ENCODE measurements around the gene LRRC59. TPM values are rescaled to one million over a fixed set of nuclear protein-coding genes. Genes with fewer than 3 reads are reported as not detected.
A peak's percentile ranks its signal among the peaks of the same experiment; 100 is the strongest.

The LRRC59 gene
- polyA plus RNA-seq, 1 donor from 2014 or later: 67.2 TPM

DNA sequence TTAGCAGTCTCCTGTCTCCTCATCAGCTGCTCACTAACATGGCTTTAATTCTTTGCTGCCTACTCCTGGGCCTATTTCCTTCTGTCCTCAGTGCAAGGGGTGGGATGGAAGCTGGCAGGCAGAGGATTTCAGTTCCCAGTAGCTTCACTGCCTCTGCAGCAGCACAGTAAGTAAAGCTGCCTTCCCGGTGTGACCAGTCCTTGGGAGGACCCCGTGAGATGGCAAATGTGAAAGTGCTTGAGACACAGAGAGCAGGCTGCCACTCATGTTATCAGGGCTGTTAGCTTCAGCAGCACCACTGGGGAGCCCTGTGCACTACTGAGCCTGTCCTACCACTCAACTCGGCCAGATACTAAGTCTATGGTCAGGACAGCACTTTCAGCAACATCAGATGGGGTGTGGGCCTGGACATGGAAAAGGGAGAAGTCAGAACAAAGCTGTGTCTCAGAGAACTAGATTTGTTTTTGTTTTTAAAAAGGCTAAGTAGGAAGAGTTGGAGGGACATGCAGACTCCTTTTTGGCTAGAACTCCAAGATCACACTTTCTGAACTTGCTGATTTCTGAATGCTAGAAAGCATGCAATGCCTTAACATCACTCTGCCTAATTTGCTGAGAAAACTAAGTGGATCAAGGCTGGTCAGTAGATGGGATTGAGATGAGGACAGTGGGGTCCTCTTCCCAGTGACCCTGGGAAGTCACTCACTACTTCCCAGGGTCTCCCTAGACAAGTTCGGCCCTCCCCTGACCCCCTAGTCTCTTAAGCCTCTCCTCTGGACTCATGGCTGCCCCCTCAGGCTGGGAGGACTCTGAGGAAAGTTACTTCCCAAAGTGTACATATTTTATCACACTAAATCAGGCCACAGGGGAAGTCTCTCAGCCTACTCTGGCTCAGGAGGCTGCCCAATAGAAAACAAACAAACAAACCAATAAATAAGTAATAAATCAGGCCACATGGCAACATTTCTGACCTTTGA, 29.8 kb upstream of the LRRC59 start:
- no peak overlapping the region for H2AFZ ChIP-seq (ENCODE audit: low read depth, low read length)

DNA sequence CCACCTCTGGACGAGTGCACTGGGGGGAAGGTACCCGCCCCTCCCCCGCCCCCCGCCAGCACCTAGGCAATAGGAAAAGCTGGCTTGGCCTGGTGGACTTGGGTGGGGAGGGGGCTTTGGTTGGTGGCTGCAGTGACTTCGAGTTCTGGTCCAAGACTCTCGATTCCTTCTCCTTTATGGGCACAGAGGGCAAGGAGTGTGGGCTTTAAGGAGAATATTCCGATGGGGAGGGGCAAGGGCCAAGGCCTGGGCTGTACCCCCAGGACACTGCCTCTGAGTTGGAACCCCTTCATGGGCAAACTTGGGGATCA, 29.1 kb upstream of the LRRC59 start:
- Histone ChIP-seq H3K36me3 (ENCODE audit: insufficient read depth, low read length) (no peaks in the 10 kb centered on the region), H4K20me1 (ENCODE audit: insufficient read depth) (no peaks in the 10 kb centered on the region), H3K27me3 (ENCODE audit: insufficient read depth, low read depth, low read length) (peaks cover 7% of the 10 kb centered on the region), H3K9me2 (ENCODE audit: insufficient read depth, low read length) (no peaks in the 10 kb centered on the region), H3K4me2 (ENCODE audit: low read length) (no peak overlapping the region), H2AFZ (ENCODE audit: low read depth, low read length) (no peak overlapping the region), H3K9me3 (ENCODE audit: low read length) (no peaks in the 10 kb centered on the region), H3K27ac (ENCODE audit: low read length) (no peak overlapping the region), H3F3A (ENCODE audit: insufficient read depth, low read length, poor library complexity, severe bottlenecking) (no peaks in the 10 kb centered on the region), H3K4me3 (ENCODE audit: low read length) (peak overlapping the region; percentile 35), H3K79me2 (replicated peaks; ENCODE audit: insufficient read depth, low read length) (no peaks in the 10 kb centered on the region), H3K9ac (ENCODE audit: low read length) (no peak overlapping the region)
- TF ChIP-seq SMC3 (conservative IDR thresholded peaks at IDR 0.05; ENCODE audit: poor library complexity) (no peak), POLR2AphosphoS5 (IDR thresholded peaks at IDR 0.05) (no peak), CTCF (IDR thresholded peaks at IDR 0.05; ENCODE audit: poor library complexity, severe bottlenecking) (no peak), EP300 (conservative IDR thresholded peaks at IDR 0.05; ENCODE audit: poor library complexity, severe bottlenecking) (no peak), RAD21 (conservative IDR thresholded peaks at IDR 0.05) (no peak)

More for the DNA sequence above, 29.8 kb upstream of the LRRC59 start:
- H3K27ac ChIP-seq (ENCODE audit: low read length): no peak overlapping the region
- H3K4me3 ChIP-seq (ENCODE audit: low read length): no peak overlapping the region
- H3K9ac ChIP-seq (ENCODE audit: low read length): no peak overlapping the region
- no peaks in the 10 kb centered on the region for H4K20me1 ChIP-seq (ENCODE audit: insufficient read depth)
- no peaks in the 10 kb centered on the region for H3K9me3 ChIP-seq (ENCODE audit: low read length)
- no peaks in the 10 kb centered on the region for H3F3A ChIP-seq (ENCODE audit: insufficient read depth, low read length, poor library complexity, severe bottlenecking)
- H3K27me3 ChIP-seq (ENCODE audit: insufficient read depth, low read depth, low read length): peaks cover 7% of the 10 kb centered on the region
- no peaks in the 10 kb centered on the region for H3K36me3 ChIP-seq (ENCODE audit: insufficient read depth, low read length)
- no peaks in the 10 kb centered on the region for H3K9me2 ChIP-seq (ENCODE audit: insufficient read depth, low read length)
- no peak overlapping the region for H3K4me2 ChIP-seq (ENCODE audit: low read length)
- TF ChIP-seq SMC3 (conservative IDR thresholded peaks at IDR 0.05; ENCODE audit: poor library complexity) (no peak), CTCF (IDR thresholded peaks at IDR 0.05; ENCODE audit: poor library complexity, severe bottlenecking) (no peak), RAD21 (conservative IDR thresholded peaks at IDR 0.05) (no peak), POLR2AphosphoS5 (IDR thresholded peaks at IDR 0.05) (no peak), MXI1 (conservative IDR thresholded peaks at IDR 0.05; ENCODE audit: poor library complexity, severe bottlenecking) (no peak), TAF1 (IDR thresholded peaks at IDR 0.05; ENCODE audit: low read depth) (no peak), EP300 (conservative IDR thresholded peaks at IDR 0.05; ENCODE audit: poor library complexity, severe bottlenecking) (no peak), EZH2 (IDR thresholded peaks at IDR 0.05; ENCODE audit: borderline replicate concordance, insufficient read depth, low read length, poor library complexity, severe bottlenecking) (no peak)
- TF ChIP-seq, protein P1, sequence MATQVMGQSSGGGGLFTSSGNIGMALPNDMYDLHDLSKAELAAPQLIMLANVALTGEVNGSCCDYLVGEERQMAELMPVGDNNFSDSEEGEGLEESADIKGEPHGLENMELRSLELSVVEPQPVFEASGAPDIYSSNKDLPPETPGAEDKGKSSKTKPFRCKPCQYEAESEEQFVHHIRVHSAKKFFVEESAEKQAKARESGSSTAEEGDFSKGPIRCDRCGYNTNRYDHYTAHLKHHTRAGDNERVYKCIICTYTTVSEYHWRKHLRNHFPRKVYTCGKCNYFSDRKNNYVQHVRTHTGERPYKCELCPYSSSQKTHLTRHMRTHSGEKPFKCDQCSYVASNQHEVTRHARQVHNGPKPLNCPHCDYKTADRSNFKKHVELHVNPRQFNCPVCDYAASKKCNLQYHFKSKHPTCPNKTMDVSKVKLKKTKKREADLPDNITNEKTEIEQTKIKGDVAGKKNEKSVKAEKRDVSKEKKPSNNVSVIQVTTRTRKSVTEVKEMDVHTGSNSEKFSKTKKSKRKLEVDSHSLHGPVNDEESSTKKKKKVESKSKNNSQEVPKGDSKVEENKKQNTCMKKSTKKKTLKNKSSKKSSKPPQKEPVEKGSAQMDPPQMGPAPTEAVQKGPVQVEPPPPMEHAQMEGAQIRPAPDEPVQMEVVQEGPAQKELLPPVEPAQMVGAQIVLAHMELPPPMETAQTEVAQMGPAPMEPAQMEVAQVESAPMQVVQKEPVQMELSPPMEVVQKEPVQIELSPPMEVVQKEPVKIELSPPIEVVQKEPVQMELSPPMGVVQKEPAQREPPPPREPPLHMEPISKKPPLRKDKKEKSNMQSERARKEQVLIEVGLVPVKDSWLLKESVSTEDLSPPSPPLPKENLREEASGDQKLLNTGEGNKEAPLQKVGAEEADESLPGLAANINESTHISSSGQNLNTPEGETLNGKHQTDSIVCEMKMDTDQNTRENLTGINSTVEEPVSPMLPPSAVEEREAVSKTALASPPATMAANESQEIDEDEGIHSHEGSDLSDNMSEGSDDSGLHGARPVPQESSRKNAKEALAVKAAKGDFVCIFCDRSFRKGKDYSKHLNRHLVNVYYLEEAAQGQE (IDR thresholded peaks at IDR 0.05; ENCODE audit: borderline replicate concordance): no peak
- no peaks in the 10 kb centered on the region for H3K79me2 ChIP-seq (replicated peaks; ENCODE audit: insufficient read depth, low read length)

Data from neural cell (in vitro differentiated cells).